Gastrocnemius medialis (tissue), 4 donors: ENCODE results near the gene PARN. TPM values are rescaled to one million over a fixed set of nuclear protein-coding genes. Genes with fewer than 3 reads are reported as not detected.

Source experiments
- ATAC-seq, 2 donors: fragments of 150-250 bp; one replicate each; pipeline ENCODE4 v1.9.1; 2016
- DNase-seq, 2 donors: peaks; one replicate each; pipeline ENCODE4 v3.0.0-alpha.2; 2019
- H3K27ac ChIP-seq, 4 donors: fragments of 200-600 bp; sonication (generic); 1 replicate in 1 of 4; 2 replicates in 3 of 4; pipeline ENCODE4 v1.5.1; 2016 to 2018; ENCODE audit warnings: mild to moderate bottlenecking in 2 of 4, moderate library complexity in 1 of 4
- H3K27me3 ChIP-seq, 3 donors: fragments of 200-600 bp; sonication (generic) in 2 of 3; 1 replicate in 1 of 3; 2 replicates in 2 of 3; pipeline versions ENCODE4 v1.5.1 to v1.6.0; 2016 to 2019; ENCODE audit warnings: mild to moderate bottlenecking in 1 of 3, moderate library complexity in 1 of 3
- H3K36me3 ChIP-seq, 2 donors: fragments of 200-600 bp; sonication (generic) in 1 of 2; one replicate each; pipeline ENCODE4 v1.5.1; 2017 to 2018
- H3K4me1 ChIP-seq, 2 donors: fragments of 200-600 bp; sonication (generic) in 1 of 2; one replicate each; pipeline ENCODE4 v1.5.1; 2016 to 2017; ENCODE audit warnings: mild to moderate bottlenecking in 2 of 2
- H3K4me3 ChIP-seq, 4 donors: fragments of 200-600 bp; sonication (generic) in 3 of 4; 1 replicate in 1 of 4; 2 replicates in 3 of 4; pipeline ENCODE4 v1.5.1; 2016 to 2019; ENCODE audit warnings: mild to moderate bottlenecking in 2 of 4
- H3K9me3 ChIP-seq, 3 donors: fragments of 200-600 bp; sonication (generic) in 2 of 3; 1 replicate in 1 of 3; 2 replicates in 2 of 3; pipeline ENCODE4 v1.5.1; 2016 to 2019
- POLR2A ChIP-seq, 2 donors: fragments of 450-650 bp; IDR thresholded peaks; one replicate each; pipeline ENCODE4 v1.6.1; 2017; ENCODE audit warnings: antibody characterized with exemption in 2 of 2, mild to moderate bottlenecking in 2 of 2, moderate library complexity in 2 of 2
- in situ Hi-C, 4 donors: fragments of 200-750 bp; cut with MboI; loops; one replicate each; pipeline versions ENCODE4 v1.15.0 to v1.8.0; 2017; ENCODE audit warnings: low sequenced_read_pairs in 4 of 4
- intact Hi-C: fragments of 100-400 bp; cut with DNase I; formaldehyde crosslinking; loops from one replicate; pipeline ENCODE4 v1.15.1; 2023; ENCODE audit warnings: low total_unique reads
- total RNA-seq, 4 donors: library from RNA; depleted of rRNA; stranded (reverse); fragments of >200 nt; gene quantifications; one replicate each; pipeline versions ENCODE4 v1.1.0 to v1.2.3, GENCODE V29; 2016
- TF ChIP-seq, protein P1 (sequence below), 5 experiments: fragments of 450-650 bp in 3 of 5; fragments of 200-600 bp in 2 of 5; sonication (generic) in 2 of 5; IDR thresholded peaks in 4 of 5; conservative IDR thresholded peaks in 1 of 5; 1 replicate in 4 of 5; 2 replicates in 1 of 5; pipeline ENCODE4 v1.5.1; 2016 to 2019; ENCODE audit warnings: antibody characterized with exemption in 5 of 5, mild to moderate bottlenecking in 3 of 5, moderate library complexity in 3 of 5

The PARN gene
- total RNA-seq, 4 donors from 2014 or later, result 18.8 to 44.9 (median 31.2) TPM

- no peaks in the 10 kb centered on the region for H3K9me3 ChIP-seq
- no peak overlapping the region for H3K4me3 ChIP-seq
- TF ChIP-seq, protein P1, sequence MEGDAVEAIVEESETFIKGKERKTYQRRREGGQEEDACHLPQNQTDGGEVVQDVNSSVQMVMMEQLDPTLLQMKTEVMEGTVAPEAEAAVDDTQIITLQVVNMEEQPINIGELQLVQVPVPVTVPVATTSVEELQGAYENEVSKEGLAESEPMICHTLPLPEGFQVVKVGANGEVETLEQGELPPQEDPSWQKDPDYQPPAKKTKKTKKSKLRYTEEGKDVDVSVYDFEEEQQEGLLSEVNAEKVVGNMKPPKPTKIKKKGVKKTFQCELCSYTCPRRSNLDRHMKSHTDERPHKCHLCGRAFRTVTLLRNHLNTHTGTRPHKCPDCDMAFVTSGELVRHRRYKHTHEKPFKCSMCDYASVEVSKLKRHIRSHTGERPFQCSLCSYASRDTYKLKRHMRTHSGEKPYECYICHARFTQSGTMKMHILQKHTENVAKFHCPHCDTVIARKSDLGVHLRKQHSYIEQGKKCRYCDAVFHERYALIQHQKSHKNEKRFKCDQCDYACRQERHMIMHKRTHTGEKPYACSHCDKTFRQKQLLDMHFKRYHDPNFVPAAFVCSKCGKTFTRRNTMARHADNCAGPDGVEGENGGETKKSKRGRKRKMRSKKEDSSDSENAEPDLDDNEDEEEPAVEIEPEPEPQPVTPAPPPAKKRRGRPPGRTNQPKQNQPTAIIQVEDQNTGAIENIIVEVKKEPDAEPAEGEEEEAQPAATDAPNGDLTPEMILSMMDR (IDR thresholded peaks at IDR 0.05 in 4 of 5, conservative IDR thresholded peaks at IDR 0.05 in 1 of 5), result no peak
- TF ChIP-seq POLR2A (IDR thresholded peaks at IDR 0.05), result no peak
- H3K4me1 ChIP-seq, result no peaks in the 10 kb centered on the region
- ATAC-seq (no peak), DNase-seq (no peak)
- peaks cover 0 to 6% of the 10 kb centered on the region in 2 donors for H3K36me3 ChIP-seq
- intact Hi-C loops (no loop called here), in situ Hi-C loops (loop anchor here (10.0 to 25.0 kb wide), 2 partner anchors 294 to 602 kb away; no protein-coding TSS in a partner anchor)
- H3K27me3 ChIP-seq, result no peaks in the 10 kb centered on the region
- no peak overlapping the region for H3K27ac ChIP-seq
Observed at GRCh38 chr16:14539156-14539555, 90.9 kb downstream of the PARN start.

DNA sequence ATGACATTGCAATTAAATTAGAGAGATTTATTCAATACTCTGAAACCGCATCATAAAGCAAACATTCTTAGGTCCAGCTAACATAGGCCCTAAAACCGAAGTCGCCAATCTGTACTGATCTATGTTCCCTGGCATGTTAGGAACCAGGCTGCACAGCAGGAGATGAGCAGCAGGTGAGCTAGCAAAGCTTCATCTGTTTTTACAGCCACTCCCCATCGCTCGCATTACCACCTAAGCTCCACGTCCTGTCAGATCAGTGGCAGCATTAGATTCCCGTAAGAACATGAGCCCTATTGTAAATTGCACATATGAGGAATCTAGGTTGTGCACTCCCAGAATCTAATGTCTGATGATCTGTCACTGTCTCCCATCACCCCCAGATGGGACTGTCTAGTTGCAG is 91.5 kb downstream of the PARN start:
- Histone ChIP-seq H3K27ac (no peak overlapping the region), H3K4me1 (no peaks in the 10 kb centered on the region), H3K4me3 (no peak overlapping the region), H3K9me3 (no peaks in the 10 kb centered on the region), H3K36me3 (peaks cover 0 to under 1% of the 10 kb centered on the region in 2 donors), H3K27me3 (no peaks in the 10 kb centered on the region)
- no peak for TF ChIP-seq POLR2A (IDR thresholded peaks at IDR 0.05)
- intact Hi-C loops, result no loop called here
- in situ Hi-C loops, result loop anchor here (10.0 to 25.0 kb wide), 2 partner anchors 294 to 601 kb away; no protein-coding TSS in a partner anchor
- DNase-seq, result no peak
- no peak for ATAC-seq

DNA sequence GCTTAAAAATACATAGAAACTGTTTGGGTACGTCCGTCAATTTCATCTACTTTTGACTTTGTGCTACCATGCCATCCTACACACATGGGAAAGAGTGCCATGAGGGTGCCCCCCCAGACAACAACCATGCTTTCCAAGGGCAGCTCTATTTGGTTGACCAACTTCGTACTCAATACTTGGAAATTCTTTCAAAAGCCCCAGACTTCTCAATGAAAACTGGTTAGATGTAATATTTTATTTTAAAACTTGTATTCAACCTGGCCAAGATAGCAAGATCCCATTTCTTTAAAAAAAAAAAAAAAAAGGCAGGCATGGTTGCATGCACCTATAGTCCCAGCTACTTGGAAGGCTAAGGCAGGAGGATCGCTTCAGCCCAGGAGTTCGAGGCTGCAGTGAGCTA is 98.4 kb downstream of the PARN start:
- in situ Hi-C loops (loop anchor here (10.0 to 25.0 kb wide), 2 partner anchors 287 to 594 kb away; no protein-coding TSS in a partner anchor), intact Hi-C loops (no loop called here)
- Histone ChIP-seq H3K27me3 (no peaks in the 10 kb centered on the region), H3K9me3 (no peaks in the 10 kb centered on the region), H3K4me3 (no peak overlapping the region), H3K36me3 (no peaks in the 10 kb centered on the region), H3K27ac (peak overlapping the region in 1 of 4 donors; percentile 50), H3K4me1 (peaks cover 22 to 40% of the 10 kb centered on the region in 2 donors)
- TF ChIP-seq POLR2A (IDR thresholded peaks at IDR 0.05), result no peak
- TF ChIP-seq, protein P1 (IDR thresholded peaks at IDR 0.05 in 4 of 5, conservative IDR thresholded peaks at IDR 0.05 in 1 of 5), result no peak
- DNase-seq, result no peak
- no peak for ATAC-seq

GRCh38 chr16:14531101-14531500 is 99.0 kb downstream of the PARN start:
- no peaks in the 10 kb centered on the region for H3K27me3 ChIP-seq
- H3K27ac ChIP-seq, result peak overlapping the region in 1 of 4 donors; percentile 50
- no peak for DNase-seq
- intact Hi-C loops (no loop called here), in situ Hi-C loops (loop anchor here (10.0 to 25.0 kb wide), 2 partner anchors 286 to 594 kb away; no protein-coding TSS in a partner anchor)
- H3K4me1 ChIP-seq, result peaks cover 23 to 44% of the 10 kb centered on the region in 2 donors
- no peaks in the 10 kb centered on the region for H3K36me3 ChIP-seq
- H3K9me3 ChIP-seq, result no peaks in the 10 kb centered on the region
- H3K4me3 ChIP-seq, result no peak overlapping the region
- TF ChIP-seq, protein P1 (IDR thresholded peaks at IDR 0.05 in 4 of 5, conservative IDR thresholded peaks at IDR 0.05 in 1 of 5), result no peak
- no peak for TF ChIP-seq POLR2A (IDR thresholded peaks at IDR 0.05)
- no peak for ATAC-seq

GRCh38 chr16:14530046-14530445 is 100.0 kb downstream of the PARN start:
- H3K36me3 ChIP-seq, result no peaks in the 10 kb centered on the region
- no peaks in the 10 kb centered on the region for H3K9me3 ChIP-seq
- no peak for TF ChIP-seq POLR2A (IDR thresholded peaks at IDR 0.05)
- TF ChIP-seq, protein P1 (IDR thresholded peaks at IDR 0.05 in 4 of 5, conservative IDR thresholded peaks at IDR 0.05 in 1 of 5), result no peak
- in situ Hi-C loops (loop anchor here (10.0 to 25.0 kb wide), 2 partner anchors 285 to 593 kb away; no protein-coding TSS in a partner anchor), intact Hi-C loops (no loop called here)
- H3K4me1 ChIP-seq, result peaks cover 23 to 44% of the 10 kb centered on the region in 2 donors
- DNase-seq, result no peak
- H3K27me3 ChIP-seq, result no peaks in the 10 kb centered on the region
- no peak for ATAC-seq
- H3K27ac ChIP-seq, result peak overlapping the region in 1 of 4 donors; percentile 87
- no peak overlapping the region for H3K4me3 ChIP-seq
